Measurements from ENCODE around the gene ZNF354B. TPM values are rescaled to one million over a fixed set of nuclear protein-coding genes. Genes with fewer than 3 reads are reported as not detected.

The ZNF354B gene
- total RNA-seq, 1 donor from 2014 or later: 4.9 TPM

GRCh38 chr5:178883815-178884430 is 24.2 kb downstream of the ZNF354B start:
- no peak for ATAC-seq

- peak; percentile 88 for ATAC-seq
Observed at GRCh38 chr5:178895615-178896571, 36.1 kb downstream of the ZNF354B start, which contains the start of gene ZFP2. Gene ZFP2 (plus strand): TSS chr5:178895913. CDS start chr5:178931314, 35,401 bp downstream.

- ATAC-seq: no peak
Observed at GRCh38 chr5:178899289-178899688, 39.5 kb downstream of the ZNF354B start.

- peak; percentile 60 for ATAC-seq
Observed at GRCh38 chr5:178902849-178903248, 43.1 kb downstream of the ZNF354B start.

- no peak for ATAC-seq
Observed at GRCh38 chr5:178931846-178932760, 72.3 kb downstream of the ZNF354B start.

Other genes with a start within 250 kb of the ZNF354B start
- gene CLK4, start 232.9 kb upstream of the ZNF354B start, total RNA-seq: 10.4 TPM
- gene ZNF354A, start 129.3 kb upstream of the ZNF354B start, total RNA-seq: 5.6 TPM
- 0.08 TPM for gene ZFP2, start 36.0 kb downstream of the ZNF354B start, total RNA-seq
- 0.52 TPM for gene ZNF454, start 81.2 kb downstream of the ZNF354B start, total RNA-seq
- gene GRM6, start 135.4 kb downstream of the ZNF354B start, total RNA-seq: not detected
- 1.2 TPM for gene ZNF879, start 163.9 kb downstream of the ZNF354B start, total RNA-seq
- gene ZNF354C, start 200.4 kb downstream of the ZNF354B start, total RNA-seq: 1.2 TPM

Measured in esophagus mucosa (tissue), 1 donor.